Measurements from ENCODE around the gene C5AR2.
A peak's percentile ranks its signal among the peaks of the same experiment; 100 is the strongest.
"Not testable (repeated sequence)": the region's sequence is repeated elsewhere in the genome, so short reads cannot be mapped to it uniquely, and the experiment has no call there.

C5AR2 gene

GRCh38 chr19:47323409-47323808 lies 8.6 kb upstream of the C5AR2 start:
- DNase-seq (ENCODE audit: low read depth in 2 of 2), result no peak

GRCh38 chr19:47323872-47324271 lies 8.1 kb upstream of the C5AR2 start:
- no peak for DNase-seq (ENCODE audit: low read depth in 2 of 2)

GRCh38 chr19:47324502-47324901 lies 7.5 kb upstream of the C5AR2 start:
- DNase-seq (ENCODE audit: low read depth in 2 of 2), result no peak

GRCh38 chr19:47330466-47330869 lies 1.5 kb upstream of the C5AR2 start:
- DNase-seq (ENCODE audit: low read depth in 2 of 2), result no peak

- no peak for DNase-seq (ENCODE audit: low read depth in 2 of 2)
Observed at GRCh38 chr19:47331490-47331889, 485 bp upstream of the C5AR2 start.

GRCh38 chr19:47336765-47337718 lies 5.1 kb downstream of the C5AR2 start:
- not testable (repeated sequence) for DNase-seq (ENCODE audit: low read depth in 2 of 2)

GRCh38 chr19:47339196-47339880 lies 7.4 kb downstream of the C5AR2 start:
- no peak for DNase-seq (ENCODE audit: low read depth in 2 of 2)

GRCh38 chr19:47340477-47341208 lies 8.7 kb downstream of the C5AR2 start:
- no peak for DNase-seq (ENCODE audit: low read depth in 2 of 2)

- DNase-seq (ENCODE audit: low read depth in 2 of 2), result no peak
Observed at GRCh38 chr19:47341734-47342133, 9.8 kb downstream of the C5AR2 start.

- no peak for DNase-seq (ENCODE audit: low read depth in 2 of 2)
Observed at GRCh38 chr19:47343194-47343802, 11.3 kb downstream of the C5AR2 start.

- no peak for DNase-seq (ENCODE audit: low read depth in 2 of 2)
Observed at GRCh38 chr19:47344425-47344824, 12.4 kb downstream of the C5AR2 start.

GRCh38 chr19:47346024-47346423 lies 14.0 kb downstream of the C5AR2 start:
- not testable (repeated sequence) for DNase-seq (ENCODE audit: low read depth in 2 of 2)

- DNase-seq (ENCODE audit: low read depth in 2 of 2), result peak; percentile 98 to 99
Observed at GRCh38 chr19:47348819-47349795, 17.1 kb downstream of the C5AR2 start, which contains the start of gene DHX34. Gene DHX34, plus strand, starts transcription at chr19:47349315. Its CDS starts 3,716 bp downstream, at chr19:47353031.

GRCh38 chr19:47350630-47351029 lies 18.7 kb downstream of the C5AR2 start:
- DNase-seq (ENCODE audit: low read depth in 2 of 2), result no peak

- no peak for DNase-seq (ENCODE audit: low read depth in 2 of 2)
Observed at GRCh38 chr19:47351548-47351947, 19.6 kb downstream of the C5AR2 start.

- no peak for DNase-seq (ENCODE audit: low read depth in 2 of 2)
Observed at GRCh38 chr19:47352095-47352494, 20.1 kb downstream of the C5AR2 start.

GRCh38 chr19:47353307-47353712 lies 21.3 kb downstream of the C5AR2 start:
- DNase-seq (ENCODE audit: low read depth in 2 of 2), result no peak

GRCh38 chr19:47356900-47357299 lies 24.9 kb downstream of the C5AR2 start:
- no peak for DNase-seq (ENCODE audit: low read depth in 2 of 2)

- no peak for DNase-seq (ENCODE audit: low read depth in 2 of 2)
Observed at GRCh38 chr19:47357788-47358680, 26.1 kb downstream of the C5AR2 start.

All from stimulated activated CD4-positive, alpha-beta T cell treated with anti-CD3 and anti-CD28 coated beads, Interleukin-12 subunit alpha, Interleukin-12 subunit beta, amount 100 ng/mL, for 24 hours (primary cell).